GM23338 (cell line): Measurements from ENCODE around the gene TMEM120B. TPM values are rescaled to one million over a fixed set of nuclear protein-coding genes. Genes with fewer than 3 reads are reported as not detected.
A peak's percentile ranks its signal among the peaks of the same experiment; 100 is the strongest.

Source experiments
- ATAC-seq: fragments of 200-7000 bp; cut with Tn5 transposase; 3 replicates; pipeline ENCODE4 v1.9.1; 2020
- DNase-seq: peaks from one replicate; pipeline ENCODE4 v3.0.0-alpha.2; 2015; ENCODE audit warnings: low spot score
- H2AFZ ChIP-seq: fragments of 200-600 bp; sonication (generic); 2 replicates; pipeline ENCODE4 v1.8.0; 2016; ENCODE audit warnings: antibody characterized with exemption, mild to moderate bottlenecking, moderate library complexity
- H3F3A ChIP-seq: fragments of 200-600 bp; sonication (generic); replicated peaks from 2 replicates; pipeline ENCODE4 v1.8.0; 2017; ENCODE audit warnings: antibody characterized with exemption, mixed run types, low read depth
- H3K27ac ChIP-seq: fragments of 200-600 bp; sonication (generic); 2 replicates; pipeline ENCODE4 v1.6.1; 2016; ENCODE audit warnings: low read depth
- H3K27me3 ChIP-seq: fragments of 200-600 bp; sonication (generic); 2 replicates; pipeline ENCODE4 v1.8.0; 2016; ENCODE audit warnings: mild to moderate bottlenecking, mixed run types, moderate library complexity; ENCODE audit not compliant: insufficient read depth
- H3K36me3 ChIP-seq: fragments of 200-600 bp; sonication (generic); 2 replicates; pipeline ENCODE4 v1.8.0; 2016; ENCODE audit warnings: mild to moderate bottlenecking; ENCODE audit not compliant: insufficient read depth
- H3K4me1 ChIP-seq: fragments of 200-600 bp; sonication (generic); 2 replicates; pipeline ENCODE4 v1.8.0; 2016; ENCODE audit warnings: mild to moderate bottlenecking, moderate library complexity; ENCODE audit not compliant: insufficient read depth
- H3K4me2 ChIP-seq: fragments of 200-600 bp; sonication (generic); 2 replicates; pipeline ENCODE4 v1.7.1; 2017; ENCODE audit warnings: mixed run types
- H3K4me3 ChIP-seq: fragments of 200-600 bp; sonication (generic); 2 replicates; pipeline ENCODE4 v1.6.1; 2016; ENCODE audit warnings: mixed run types
- H3K79me2 ChIP-seq: fragments of 200-600 bp; sonication (generic); replicated peaks from 2 replicates; pipeline ENCODE4 v1.8.0; 2017; ENCODE audit warnings: mild to moderate bottlenecking; ENCODE audit not compliant: insufficient read depth
- H3K9me2 ChIP-seq: fragments of 200-600 bp; sonication (generic); 2 replicates; pipeline ENCODE4 v1.8.0; 2017; ENCODE audit not compliant: insufficient read depth
- H4K20me1 ChIP-seq: fragments of 200-600 bp; sonication (generic); replicated peaks from 2 replicates; pipeline ENCODE4 v1.8.0; 2017; ENCODE audit warnings: mild to moderate bottlenecking; ENCODE audit not compliant: insufficient read depth
- H3K27ac Mint-ChIP-seq: 2 replicates; pipeline ENCODE4 v1.8.0; 2020; ENCODE audit warnings: inconsistent platforms, mild to moderate bottlenecking, moderate library complexity, mixed read lengths
- H3K27me3 Mint-ChIP-seq: 3 replicates; pipeline ENCODE4 v1.8.0; 2022; ENCODE audit warnings: low read depth, mild to moderate bottlenecking, moderate library complexity, mixed read lengths, inconsistent platforms; ENCODE audit not compliant: insufficient read depth, poor library complexity
- H3K36me3 Mint-ChIP-seq: 3 replicates; pipeline ENCODE4 v1.8.0; 2021; ENCODE audit warnings: low read depth, mild to moderate bottlenecking, inconsistent platforms, moderate library complexity, mixed read lengths
- H3K4me1 Mint-ChIP-seq: 3 replicates; pipeline ENCODE4 v1.8.0; 2020; ENCODE audit warnings: mild to moderate bottlenecking, inconsistent platforms, mixed read lengths
- H3K4me3 Mint-ChIP-seq: 3 replicates; pipeline ENCODE4 v1.8.0; 2021; ENCODE audit warnings: moderate library complexity, mild to moderate bottlenecking, inconsistent platforms, mixed read lengths
- H3K9me3 Mint-ChIP-seq: 3 replicates; pipeline ENCODE4 v1.8.0; 2020; ENCODE audit warnings: moderate library complexity, mild to moderate bottlenecking, inconsistent platforms, mixed read lengths
- CREB1 ChIP-seq: fragments of 250-450 bp; sonication (Bioruptor Pico); IDR thresholded peaks from 2 replicates; pipeline ENCODE4 v1.5.0; 2020; ENCODE audit warnings: low read depth, mild to moderate bottlenecking, moderate library complexity
- EZH2 ChIP-seq: fragments of 200-600 bp; sonication (generic); IDR thresholded peaks from one replicate; pipeline ENCODE4 v1.8.0; 2017; ENCODE audit warnings: antibody characterized with exemption, mild to moderate bottlenecking, low read depth; ENCODE audit not compliant: unreplicated experiment
- EZH2phosphoT487 ChIP-seq: fragments of 200-600 bp; sonication (generic); IDR thresholded peaks from one replicate; pipeline ENCODE4 v1.8.1; 2018; ENCODE audit warnings: antibody characterized with exemption; ENCODE audit not compliant: unreplicated experiment
- JUNB ChIP-seq: IDR thresholded peaks from one replicate; pipeline ENCODE4 v1.6.1; 2016; ENCODE audit warnings: antibody characterized with exemption; ENCODE audit not compliant: unreplicated experiment
- NANOG ChIP-seq: IDR thresholded peaks from 2 replicates; pipeline ENCODE4 v1.6.1; 2016; ENCODE audit warnings: antibody characterized with exemption, borderline replicate concordance
- POLR2AphosphoS5 ChIP-seq: IDR thresholded peaks from 2 replicates; pipeline ENCODE4 v1.6.1; 2016; ENCODE audit warnings: antibody characterized with exemption, low read depth
- STAT1 ChIP-seq: IDR thresholded peaks from one replicate; pipeline ENCODE4 v1.6.1; 2016; ENCODE audit warnings: antibody characterized with exemption; ENCODE audit not compliant: unreplicated experiment
- polyA plus RNA-seq: library from polyadenylated mRNA; unstranded; fragments of >200 nt; fragmentation: Nextera tagmentation; extraction: Ambion mirVana; gene quantifications from 2 replicates; pipeline ENCODE4 v1.2.1, GENCODE V29; 2016
- total RNA-seq: library from RNA; depleted of rRNA; stranded (reverse); fragments of >200 nt; shearing (Covaris generic); gene quantifications from 2 replicates; pipeline ENCODE4 v1.2.3, GENCODE V29; 2014
- TF ChIP-seq, protein P1 (sequence below): fragments of 250-450 bp; sonication (Bioruptor Pico); IDR thresholded peaks from 2 replicates; pipeline ENCODE4 v1.5.0; 2020; ENCODE audit warnings: mild to moderate bottlenecking, moderate library complexity
- TF ChIP-seq, protein P2 (sequence below): IDR thresholded peaks from 2 replicates; pipeline ENCODE4 v1.6.1; 2016; ENCODE audit warnings: antibody characterized with exemption

The TMEM120B gene
- total and polyA plus RNA-seq, 2 experiments from 2014 or later: 15.0 to 36.0 TPM

DNA sequence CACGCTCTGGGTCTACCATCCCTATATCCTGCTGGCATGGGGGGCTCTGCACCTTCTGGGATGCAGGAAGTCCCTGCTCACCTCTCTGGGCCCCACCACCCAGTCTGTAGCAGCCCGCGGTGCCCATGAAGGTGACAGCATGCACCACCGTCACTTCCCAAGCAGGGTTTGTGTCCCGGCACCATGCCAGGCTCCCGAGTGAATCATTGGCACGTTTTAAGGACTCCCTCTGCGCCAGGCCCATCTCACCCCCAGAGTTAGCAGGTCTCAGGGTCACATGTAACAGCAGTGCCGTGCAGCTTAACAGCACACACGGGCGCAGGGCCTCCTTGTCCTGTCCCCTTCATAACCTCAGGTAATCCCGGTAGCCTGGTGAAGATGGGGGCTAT, 111.2 kb downstream of the TMEM120B start (continued):
- TF ChIP-seq, protein P1, sequence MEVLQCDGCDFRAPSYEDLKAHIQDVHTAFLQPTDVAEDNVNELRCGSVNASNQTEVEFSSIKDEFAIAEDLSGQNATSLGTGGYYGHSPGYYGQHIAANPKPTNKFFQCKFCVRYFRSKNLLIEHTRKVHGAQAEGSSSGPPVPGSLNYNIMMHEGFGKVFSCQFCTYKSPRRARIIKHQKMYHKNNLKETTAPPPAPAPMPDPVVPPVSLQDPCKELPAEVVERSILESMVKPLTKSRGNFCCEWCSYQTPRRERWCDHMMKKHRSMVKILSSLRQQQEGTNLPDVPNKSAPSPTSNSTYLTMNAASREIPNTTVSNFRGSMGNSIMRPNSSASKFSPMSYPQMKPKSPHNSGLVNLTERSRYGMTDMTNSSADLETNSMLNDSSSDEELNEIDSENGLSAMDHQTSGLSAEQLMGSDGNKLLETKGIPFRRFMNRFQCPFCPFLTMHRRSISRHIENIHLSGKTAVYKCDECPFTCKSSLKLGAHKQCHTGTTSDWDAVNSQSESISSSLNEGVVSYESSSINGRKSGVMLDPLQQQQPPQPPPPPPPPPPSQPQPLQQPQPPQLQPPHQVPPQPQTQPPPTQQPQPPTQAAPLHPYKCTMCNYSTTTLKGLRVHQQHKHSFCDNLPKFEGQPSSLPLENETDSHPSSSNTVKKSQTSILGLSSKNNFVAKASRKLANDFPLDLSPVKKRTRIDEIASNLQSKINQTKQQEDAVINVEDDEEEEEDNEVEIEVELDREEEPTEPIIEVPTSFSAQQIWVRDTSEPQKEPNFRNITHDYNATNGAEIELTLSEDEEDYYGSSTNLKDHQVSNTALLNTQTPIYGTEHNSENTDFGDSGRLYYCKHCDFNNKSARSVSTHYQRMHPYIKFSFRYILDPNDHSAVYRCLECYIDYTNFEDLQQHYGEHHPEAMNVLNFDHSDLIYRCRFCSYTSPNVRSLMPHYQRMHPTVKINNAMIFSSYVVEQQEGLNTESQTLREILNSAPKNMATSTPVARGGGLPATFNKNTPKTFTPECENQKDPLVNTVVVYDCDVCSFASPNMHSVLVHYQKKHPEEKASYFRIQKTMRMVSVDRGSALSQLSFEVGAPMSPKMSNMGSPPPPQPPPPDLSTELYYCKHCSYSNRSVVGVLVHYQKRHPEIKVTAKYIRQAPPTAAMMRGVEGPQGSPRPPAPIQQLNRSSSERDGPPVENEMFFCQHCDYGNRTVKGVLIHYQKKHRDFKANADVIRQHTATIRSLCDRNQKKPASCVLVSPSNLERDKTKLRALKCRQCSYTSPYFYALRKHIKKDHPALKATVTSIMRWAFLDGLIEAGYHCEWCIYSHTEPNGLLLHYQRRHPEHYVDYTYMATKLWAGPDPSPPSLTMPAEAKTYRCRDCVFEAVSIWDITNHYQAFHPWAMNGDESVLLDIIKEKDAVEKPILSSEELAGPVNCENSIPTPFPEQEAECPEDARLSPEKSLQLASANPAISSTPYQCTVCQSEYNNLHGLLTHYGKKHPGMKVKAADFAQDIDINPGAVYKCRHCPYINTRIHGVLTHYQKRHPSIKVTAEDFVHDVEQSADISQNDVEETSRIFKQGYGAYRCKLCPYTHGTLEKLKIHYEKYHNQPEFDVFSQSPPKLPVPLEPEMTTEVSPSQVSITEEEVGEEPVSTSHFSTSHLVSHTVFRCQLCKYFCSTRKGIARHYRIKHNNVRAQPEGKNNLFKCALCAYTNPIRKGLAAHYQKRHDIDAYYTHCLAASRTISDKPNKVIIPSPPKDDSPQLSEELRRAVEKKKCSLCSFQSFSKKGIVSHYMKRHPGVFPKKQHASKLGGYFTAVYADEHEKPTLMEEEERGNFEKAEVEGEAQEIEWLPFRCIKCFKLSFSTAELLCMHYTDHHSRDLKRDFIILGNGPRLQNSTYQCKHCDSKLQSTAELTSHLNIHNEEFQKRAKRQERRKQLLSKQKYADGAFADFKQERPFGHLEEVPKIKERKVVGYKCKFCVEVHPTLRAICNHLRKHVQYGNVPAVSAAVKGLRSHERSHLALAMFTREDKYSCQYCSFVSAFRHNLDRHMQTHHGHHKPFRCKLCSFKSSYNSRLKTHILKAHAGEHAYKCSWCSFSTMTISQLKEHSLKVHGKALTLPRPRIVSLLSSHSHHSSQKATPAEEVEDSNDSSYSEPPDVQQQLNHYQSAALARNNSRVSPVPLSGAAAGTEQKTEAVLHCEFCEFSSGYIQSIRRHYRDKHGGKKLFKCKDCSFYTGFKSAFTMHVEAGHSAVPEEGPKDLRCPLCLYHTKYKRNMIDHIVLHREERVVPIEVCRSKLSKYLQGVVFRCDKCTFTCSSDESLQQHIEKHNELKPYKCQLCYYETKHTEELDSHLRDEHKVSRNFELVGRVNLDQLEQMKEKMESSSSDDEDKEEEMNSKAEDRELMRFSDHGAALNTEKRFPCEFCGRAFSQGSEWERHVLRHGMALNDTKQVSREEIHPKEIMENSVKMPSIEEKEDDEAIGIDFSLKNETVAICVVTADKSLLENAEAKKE: no peak
- TF ChIP-seq JUNB (no peak), CREB1 (CRISPR knock-in tag) (no peak), EZH2phosphoT487 (no peak), EZH2 (no peak), NANOG (no peak), STAT1 (no peak)
- TF ChIP-seq, protein P2, sequence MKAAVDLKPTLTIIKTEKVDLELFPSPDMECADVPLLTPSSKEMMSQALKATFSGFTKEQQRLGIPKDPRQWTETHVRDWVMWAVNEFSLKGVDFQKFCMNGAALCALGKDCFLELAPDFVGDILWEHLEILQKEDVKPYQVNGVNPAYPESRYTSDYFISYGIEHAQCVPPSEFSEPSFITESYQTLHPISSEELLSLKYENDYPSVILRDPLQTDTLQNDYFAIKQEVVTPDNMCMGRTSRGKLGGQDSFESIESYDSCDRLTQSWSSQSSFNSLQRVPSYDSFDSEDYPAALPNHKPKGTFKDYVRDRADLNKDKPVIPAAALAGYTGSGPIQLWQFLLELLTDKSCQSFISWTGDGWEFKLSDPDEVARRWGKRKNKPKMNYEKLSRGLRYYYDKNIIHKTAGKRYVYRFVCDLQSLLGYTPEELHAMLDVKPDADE: no peak

DNA sequence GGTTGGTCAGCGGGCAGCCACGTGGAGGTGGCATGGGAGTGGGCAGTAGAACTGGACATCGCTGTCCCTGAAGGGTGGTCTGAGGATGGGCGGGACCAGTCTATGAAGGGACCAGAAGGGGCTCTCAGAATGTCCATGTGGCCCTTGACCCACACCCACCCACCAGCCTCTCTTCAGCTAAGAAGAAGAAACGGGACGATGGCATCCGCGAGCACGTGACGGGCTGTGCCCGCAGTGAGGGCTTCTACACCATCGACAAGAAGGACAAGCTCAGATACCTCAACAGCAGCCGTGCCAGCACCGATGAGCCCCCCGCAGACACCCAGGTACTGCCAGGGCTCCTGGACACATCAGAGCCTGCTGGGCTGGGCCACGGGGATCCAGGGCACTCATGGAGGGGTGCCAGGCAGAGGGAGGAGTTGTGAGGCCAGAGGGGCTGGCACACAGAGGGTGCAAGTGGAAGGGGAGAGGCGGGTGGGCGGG, 112.5 kb downstream of the TMEM120B start:
- H3K27me3 ChIP-seq: no peaks in the 10 kb centered on the region
- TF ChIP-seq POLR2AphosphoS5 (peak; percentile 30; the same call in 1 of the 2 replicates), STAT1 (no peak)
- H3K9me2 ChIP-seq: no peaks in the 10 kb centered on the region
- H3K36me3 ChIP-seq: no peaks in the 10 kb centered on the region
- peaks cover 4% of the 10 kb centered on the region; the same call in 1 of the 2 replicates for H3F3A ChIP-seq
- H3K27ac ChIP-seq: no peak overlapping the region
- Mint-ChIP-seq H3K27ac (no peak overlapping the region), H3K27me3 (no peaks in the 10 kb centered on the region), H3K4me1 (no peaks in the 10 kb centered on the region; the same call in 2 of the 3 replicates), H3K36me3 (peaks cover 53% of the 10 kb centered on the region), H3K4me3 (no peak overlapping the region), H3K9me3 (no peaks in the 10 kb centered on the region)
- ATAC-seq (no peak), DNase-seq (no peak)
- H4K20me1 ChIP-seq: no peaks in the 10 kb centered on the region; the same call in 1 of the 2 replicates
- H2AFZ ChIP-seq: no peak overlapping the region
- H3K4me3 ChIP-seq: no peak overlapping the region
- no peaks in the 10 kb centered on the region for H3K79me2 ChIP-seq
- H3K4me2 ChIP-seq: no peak overlapping the region
- H3K4me1 ChIP-seq: no peaks in the 10 kb centered on the region
